HG03457 (cell line): ENCODE results near the gene ATP11A.

Source experiments
- ATAC-seq: cut with Tn5 transposase; IDR thresholded peaks from one replicate; pipeline ENCODE4 v1.9.1; 2021; ENCODE audit warnings: moderate number of reproducible peaks; ENCODE audit not compliant: unreplicated experiment

The ATP11A gene

GRCh38 chr13:112887151-112887550, 197.3 kb downstream of the ATP11A start:
- ATAC-seq = no peak

GRCh38 chr13:112887557-112887991, 197.7 kb downstream of the ATP11A start:
- no peak for ATAC-seq

GRCh38 chr13:112888238-112889111, 198.6 kb downstream of the ATP11A start:
- no peak for ATAC-seq

GRCh38 chr13:112889351-112890290, 199.8 kb downstream of the ATP11A start:
- ATAC-seq = no peak

GRCh38 chr13:112890316-112891145, 200.7 kb downstream of the ATP11A start:
- no peak for ATAC-seq

GRCh38 chr13:112891477-112892401, 201.9 kb downstream of the ATP11A start:
- ATAC-seq = no peak

GRCh38 chr13:112892426-112893206, 202.8 kb downstream of the ATP11A start:
- ATAC-seq = no peak

GRCh38 chr13:112893207-112893569, 203.3 kb downstream of the ATP11A start:
- no peak for ATAC-seq

- ATAC-seq = no peak
These were observed 204.0 kb downstream of the ATP11A start for GRCh38 chr13:112893570-112894422.

- ATAC-seq = no peak
These were observed 204.5 kb downstream of the ATP11A start for GRCh38 chr13:112894423-112894672.

GRCh38 chr13:112894673-112895481, 205.0 kb downstream of the ATP11A start:
- no peak for ATAC-seq

- no peak for ATAC-seq
These were observed 206.0 kb downstream of the ATP11A start for GRCh38 chr13:112895521-112896465.

GRCh38 chr13:112896736-112897602, 207.1 kb downstream of the ATP11A start:
- ATAC-seq = no peak

- no peak for ATAC-seq
These were observed 207.7 kb downstream of the ATP11A start for GRCh38 chr13:112897603-112897955.

- ATAC-seq = no peak
These were observed 208.2 kb downstream of the ATP11A start for GRCh38 chr13:112897956-112898620.
